ENCODE data around the gene CDKN1A.
"Not testable (repeated sequence)": the region's sequence is repeated elsewhere in the genome, so short reads cannot be mapped to it uniquely, and the experiment has no call there.

The CDKN1A gene

DNA sequence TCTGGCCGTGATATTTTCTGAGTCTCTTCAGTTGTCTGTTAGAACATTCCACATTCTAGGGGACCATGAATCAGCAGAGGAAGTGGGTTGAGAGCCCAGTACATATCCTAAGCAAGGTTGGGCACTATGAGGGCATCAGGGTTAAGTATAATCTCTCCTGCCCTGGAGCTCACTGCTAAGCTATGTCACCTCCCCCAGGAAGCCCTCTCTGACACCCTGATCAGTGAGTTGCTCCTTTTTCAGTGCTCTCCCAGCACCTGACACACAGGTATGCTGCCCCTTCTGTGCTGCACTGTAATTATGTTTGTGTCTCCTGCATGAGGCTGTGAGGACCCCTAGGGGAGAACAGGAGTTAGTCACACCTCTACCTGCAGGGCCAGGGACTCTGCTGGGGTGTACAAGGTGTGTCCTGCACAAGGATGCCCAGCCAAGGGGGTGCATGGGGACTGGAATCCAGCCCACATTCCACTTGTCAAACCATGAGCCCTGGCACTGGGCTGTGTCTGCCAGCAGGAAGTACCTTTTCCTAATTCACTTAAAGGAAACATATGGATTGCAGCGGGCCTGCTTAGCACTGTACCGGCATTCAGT lies 23.0 kb downstream of the CDKN1A start:
- H3K27me3 ChIP-seq (ENCODE audit: insufficient read depth, low read depth, severe bottlenecking): no peaks in the 10 kb centered on the region
- no peaks in the 10 kb centered on the region for H3K36me3 ChIP-seq
- no peak overlapping the region for H3K27ac ChIP-seq
- peaks cover 3% of the 10 kb centered on the region for H3K9me3 ChIP-seq (ENCODE audit: severe bottlenecking)
- H3K4me3 ChIP-seq (ENCODE audit: low read depth, low read length): no peak overlapping the region
- TF ChIP-seq CTCF (IDR thresholded peaks at IDR 0.05; ENCODE audit: low read depth, low read length): peak; percentile 84
- peak; percentile 66 for DNase-seq

GRCh38 chr6:36702656-36703055 lies 24.1 kb downstream of the CDKN1A start:
- Histone ChIP-seq H3K4me3 (ENCODE audit: low read depth, low read length) (no peak overlapping the region), H3K9me3 (ENCODE audit: severe bottlenecking) (no peaks in the 10 kb centered on the region), H3K27me3 (ENCODE audit: insufficient read depth, low read depth, severe bottlenecking) (no peaks in the 10 kb centered on the region), H3K36me3 (no peaks in the 10 kb centered on the region), H3K27ac (no peak overlapping the region)
- DNase-seq: no peak
- no peak for TF ChIP-seq CTCF (IDR thresholded peaks at IDR 0.05; ENCODE audit: low read depth, low read length)

DNA sequence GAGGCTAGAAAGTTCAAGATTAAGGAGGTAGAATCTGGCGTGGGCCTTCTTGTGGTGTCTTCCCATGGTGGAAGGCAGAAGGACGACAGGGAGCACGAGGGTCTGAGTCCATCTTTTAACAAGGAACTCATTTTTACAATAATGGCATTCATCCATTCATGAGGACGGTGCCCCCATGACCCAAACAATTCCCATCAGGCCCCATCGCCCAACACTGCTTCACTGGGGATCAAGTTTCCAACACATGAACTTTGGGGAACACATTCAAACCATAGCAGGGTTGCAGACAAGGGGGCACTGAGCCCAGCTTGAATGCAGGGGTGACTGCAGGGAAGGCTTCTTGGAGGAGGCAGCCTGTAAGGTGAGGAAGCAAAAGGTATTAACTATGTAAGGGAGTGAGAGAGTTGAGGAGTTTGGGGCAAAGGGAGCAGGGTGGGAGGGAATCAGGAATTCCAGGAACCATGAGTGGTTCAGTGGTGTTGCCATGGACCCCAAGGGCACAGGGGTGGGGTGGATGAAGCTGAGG lies 24.6 kb downstream of the CDKN1A start:
- Histone ChIP-seq H3K36me3 (no peaks in the 10 kb centered on the region), H3K27ac (no peak overlapping the region), H3K9me3 (ENCODE audit: severe bottlenecking) (no peaks in the 10 kb centered on the region), H3K27me3 (ENCODE audit: insufficient read depth, low read depth, severe bottlenecking) (no peaks in the 10 kb centered on the region), H3K4me3 (ENCODE audit: low read depth, low read length) (no peak overlapping the region)
- DNase-seq: no peak
- TF ChIP-seq CTCF (IDR thresholded peaks at IDR 0.05; ENCODE audit: low read depth, low read length): no peak

DNA sequence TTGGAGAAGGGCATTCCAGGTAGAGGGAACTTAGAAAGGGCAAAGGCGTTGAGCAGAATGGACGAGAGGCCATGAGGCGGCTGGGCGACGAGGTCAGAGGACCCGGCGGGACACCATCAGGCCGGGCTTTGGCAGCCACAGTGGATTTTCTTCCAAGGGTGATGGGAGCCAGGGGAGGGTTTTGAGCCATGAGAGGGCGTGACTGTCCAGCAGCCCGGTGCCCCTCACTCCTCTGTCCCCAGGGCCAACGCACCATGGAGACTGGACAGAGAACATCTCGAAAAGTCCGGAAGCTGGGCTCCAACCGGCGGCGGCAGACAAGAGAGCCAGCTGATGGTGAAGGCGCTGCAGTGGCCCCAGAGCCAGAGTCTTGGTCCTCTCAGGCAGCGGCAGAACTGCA lies 25.5 kb downstream of the CDKN1A start:
- Histone ChIP-seq H3K36me3 (no peaks in the 10 kb centered on the region), H3K9me3 (ENCODE audit: severe bottlenecking) (no peaks in the 10 kb centered on the region), H3K27ac (no peak overlapping the region), H3K27me3 (ENCODE audit: insufficient read depth, low read depth, severe bottlenecking) (no peaks in the 10 kb centered on the region), H3K4me3 (ENCODE audit: low read depth, low read length) (no peak overlapping the region)
- TF ChIP-seq CTCF (IDR thresholded peaks at IDR 0.05; ENCODE audit: low read depth, low read length): no peak
- DNase-seq: no peak

DNA sequence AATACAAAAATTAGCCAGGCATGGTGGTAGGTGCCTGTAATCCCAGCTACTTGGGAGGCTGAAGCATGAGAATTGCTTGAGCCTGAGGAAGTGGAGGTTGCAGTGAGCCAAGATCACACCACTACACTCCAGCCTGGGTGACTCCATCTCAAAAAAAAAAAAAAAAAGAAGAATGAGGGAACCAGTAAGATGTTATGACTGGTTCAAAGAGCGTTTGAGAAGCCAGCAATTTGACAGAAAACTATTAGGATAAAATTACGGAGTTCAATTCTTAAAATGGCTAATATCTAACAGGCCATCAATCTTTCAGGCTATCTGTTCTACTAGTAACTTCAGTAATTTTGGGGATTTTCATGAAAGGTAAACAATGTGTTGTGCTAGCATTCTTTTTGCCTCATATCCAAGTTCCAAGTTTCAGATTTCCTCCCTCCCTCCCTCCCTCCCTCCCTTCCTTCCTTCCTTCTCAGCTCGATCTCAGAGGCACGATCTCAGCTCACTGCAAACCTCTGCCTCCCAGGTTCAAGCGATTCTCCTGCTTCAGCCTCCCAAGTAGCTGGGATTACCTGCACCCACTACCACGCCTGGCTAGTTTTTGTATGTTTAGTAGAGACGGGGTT lies 26.6 kb downstream of the CDKN1A start:
- not testable (repeated sequence) for H3K27ac ChIP-seq; H3K4me3 ChIP-seq (ENCODE audit: low read depth, low read length); H3K9me3 ChIP-seq (ENCODE audit: severe bottlenecking); H3K36me3 ChIP-seq; H3K27me3 ChIP-seq (ENCODE audit: insufficient read depth, low read depth, severe bottlenecking); DNase-seq

- no peak for TF ChIP-seq CTCF (IDR thresholded peaks at IDR 0.05; ENCODE audit: low read depth, low read length)
- H3K27me3 ChIP-seq (ENCODE audit: insufficient read depth, low read depth, severe bottlenecking): no peaks in the 10 kb centered on the region
- no peak for DNase-seq
- no peaks in the 10 kb centered on the region for H3K9me3 ChIP-seq (ENCODE audit: severe bottlenecking)
- H3K36me3 ChIP-seq: no peaks in the 10 kb centered on the region
- no peak overlapping the region for H3K4me3 ChIP-seq (ENCODE audit: low read depth, low read length)
- H3K27ac ChIP-seq: no peak overlapping the region
Measured at GRCh38 chr6:36706339-36706738, 27.8 kb downstream of the CDKN1A start.

All from WERI-Rb-1 (cell line).